Measurements from ENCODE around the gene PROCR. TPM values are rescaled to one million over a fixed set of nuclear protein-coding genes. Genes with fewer than 3 reads are reported as not detected.
"Not testable (repeated sequence)": the region's sequence is repeated elsewhere in the genome, so short reads cannot be mapped to it uniquely, and the experiment has no call there.

Gene PROCR
- total RNA-seq, 6 experiments from 2014 or later: 1.4 to 11.0 (median 2.6) TPM

GRCh38 chr20:35146299-35146919 is 25.5 kb upstream of the PROCR start:
- peak; percentile 20 to 32 (median 24) for ATAC-seq
- TF ChIP-seq POLR2A (IDR thresholded peaks at IDR 0.05) (no peak), CTCF (IDR thresholded peaks at IDR 0.05) (no peak)
- no peaks in the 10 kb centered on the region for H3K27me3 ChIP-seq
- DNase-seq: peak; percentile 45 to 60 (median 58)
- WGBS (ENCODE audit: insufficient coverage, low coverage, low lambda C conversion rate, missing lambda C conversion rate): 3% methylated on average over 20 of the region's 23 CpGs
- no peaks in the 10 kb centered on the region for H3K9me3 ChIP-seq
- peak overlapping the region; percentile 74 to 90 (median 86) for H3K27ac ChIP-seq
- intact Hi-C loops (cut with DNase I): loop anchor here (10.0 kb wide), 2 partner anchors 52 to 128 kb away; partner anchors contain the start of genes MMP24OS (in 1 of the 2) and TRPC4AP (in 1 of the 2)
- peaks cover 0 to 7% (median 6%) of the 10 kb centered on the region in 4 donors for H3K36me3 ChIP-seq
- peak overlapping the region; percentile 63 to 73 (median 71) for H3K4me3 ChIP-seq
- peaks cover 0 to 21% (median 2%) of the 10 kb centered on the region in 4 donors for H3K4me1 ChIP-seq

- H3K27me3 ChIP-seq: no peaks in the 10 kb centered on the region
- peaks cover 0 to 2% (median under 1%) of the 10 kb centered on the region in 4 donors for H3K36me3 ChIP-seq
- H3K4me1 ChIP-seq: peaks cover 0 to 21% (median 4%) of the 10 kb centered on the region in 4 donors
- peak within 1 kb of the TSS; percentile 63 to 73 (median 71) for H3K4me3 ChIP-seq
- H3K27ac ChIP-seq: peak within 1 kb of the TSS; percentile 74 to 90 (median 86)
- 0% methylated on average over 23 of the region's 42 CpGs for WGBS (ENCODE audit: insufficient coverage, low coverage, low lambda C conversion rate, missing lambda C conversion rate)
- no peaks in the 10 kb centered on the region for H3K9me3 ChIP-seq
- TF ChIP-seq CTCF (IDR thresholded peaks at IDR 0.05): peak in 1 of 4 donors; percentile 9
- peak; percentile 66 for TF ChIP-seq POLR2A (IDR thresholded peaks at IDR 0.05)
- ATAC-seq: peak; percentile 88 to 91 (median 90)
- intact Hi-C loops (cut with DNase I): loop anchor here (10.0 kb wide), 2 partner anchors 52 to 128 kb away; partner anchors contain the start of genes MMP24OS (in 1 of the 2) and TRPC4AP (in 1 of the 2)
- peak; percentile 95 to 97 (median 96) for DNase-seq
Observed at GRCh38 chr20:35146920-35147574, 24.8 kb upstream of the PROCR start, which contains the start of gene EDEM2. Gene EDEM2 (minus strand): TSS chr20:35147336. CDS start chr20:35147258, 78 bp downstream.

GRCh38 chr20:35147575-35148071 is 24.2 kb upstream of the PROCR start:
- H3K9me3 ChIP-seq, H3K36me3 ChIP-seq, H3K27me3 ChIP-seq: not testable (repeated sequence)
- under 1% methylated on average over 18 of the region's 19 CpGs for whole genome bisulfite sequencing (ENCODE audit: insufficient coverage, low coverage, low lambda C conversion rate, missing lambda C conversion rate)
- intact Hi-C loops (cut with DNase I): loop anchor here (10.0 kb wide), 2 partner anchors 53 to 127 kb away; partner anchors contain the start of genes MMP24OS (in 1 of the 2) and TRPC4AP (in 1 of the 2)
- DNase-seq: peak in 1 of 3 donors; percentile 25
- peaks cover 0 to 21% (median 6%) of the 10 kb centered on the region in 4 donors for H3K4me1 ChIP-seq
- peak overlapping the region; percentile 63 to 73 (median 71) for H3K4me3 ChIP-seq
- peak; percentile 10 to 26 (median 13) for ATAC-seq
- peak overlapping the region; percentile 74 to 90 (median 86) for H3K27ac ChIP-seq

- intact Hi-C loops (cut with DNase I): no loop called here
- Histone ChIP-seq H3K36me3 (no peaks in the 10 kb centered on the region), H3K27me3 (no peaks in the 10 kb centered on the region), H3K4me1 (peaks cover 0 to 11% (median 3%) of the 10 kb centered on the region in 4 donors), H3K4me3 (no peak overlapping the region), H3K9me3 (no peaks in the 10 kb centered on the region), H3K27ac (no peak overlapping the region)
- no peak for TF ChIP-seq CTCF (IDR thresholded peaks at IDR 0.05)
- TF ChIP-seq POLR2A (IDR thresholded peaks at IDR 0.05): no peak
- WGBS (ENCODE audit: insufficient coverage, low coverage, low lambda C conversion rate, missing lambda C conversion rate): 75% methylated on average over 6 of the region's 6 CpGs
- no peak for DNase-seq
- no peak for ATAC-seq
Observed at GRCh38 chr20:35150846-35151579, 20.9 kb upstream of the PROCR start.

All from right lobe of liver (tissue), 6 donors.